ENCODE measurements around the gene HDDC2. TPM values are rescaled to one million over a fixed set of nuclear protein-coding genes. Genes with fewer than 3 reads are reported as not detected.

The HDDC2 gene
- total RNA-seq, 1 experiment from 2014 or later: 69.8 TPM

GRCh38 chr6:125236536-125237327 is 65.0 kb downstream of the HDDC2 start (continued):
- TF ChIP-seq, protein P1, sequence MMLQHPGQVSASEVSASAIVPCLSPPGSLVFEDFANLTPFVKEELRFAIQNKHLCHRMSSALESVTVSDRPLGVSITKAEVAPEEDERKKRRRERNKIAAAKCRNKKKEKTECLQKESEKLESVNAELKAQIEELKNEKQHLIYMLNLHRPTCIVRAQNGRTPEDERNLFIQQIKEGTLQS (CRISPR knock-in tag; conservative IDR thresholded peaks at IDR 0.05): no peak
- TF ChIP-seq FOXP1 (CRISPR knock-in tag; IDR thresholded peaks at IDR 0.05; ENCODE audit: borderline replicate concordance): no peak
- TF ChIP-seq, protein P2, sequence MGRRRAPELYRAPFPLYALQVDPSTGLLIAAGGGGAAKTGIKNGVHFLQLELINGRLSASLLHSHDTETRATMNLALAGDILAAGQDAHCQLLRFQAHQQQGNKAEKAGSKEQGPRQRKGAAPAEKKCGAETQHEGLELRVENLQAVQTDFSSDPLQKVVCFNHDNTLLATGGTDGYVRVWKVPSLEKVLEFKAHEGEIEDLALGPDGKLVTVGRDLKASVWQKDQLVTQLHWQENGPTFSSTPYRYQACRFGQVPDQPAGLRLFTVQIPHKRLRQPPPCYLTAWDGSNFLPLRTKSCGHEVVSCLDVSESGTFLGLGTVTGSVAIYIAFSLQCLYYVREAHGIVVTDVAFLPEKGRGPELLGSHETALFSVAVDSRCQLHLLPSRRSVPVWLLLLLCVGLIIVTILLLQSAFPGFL (CRISPR knock-in tag; IDR thresholded peaks at IDR 0.05; ENCODE audit: borderline replicate concordance): no peak

GRCh38 chr6:125233202-125233601 is 68.6 kb downstream of the HDDC2 start:
- H3K27me3 Mint-ChIP-seq (ENCODE audit: low read depth): no peaks in the 10 kb centered on the region
- DNase-seq (ENCODE audit: low spot score) (no peak), ATAC-seq (no peak)
- ChIA-PET POLR2A (no interaction called here), CTCF (interaction anchor here (1.2 kb wide), 1 partner anchor 673 kb away, joined by 3 read pairs; no protein-coding TSS in a partner anchor)
- TF ChIP-seq ELF4 (CRISPR knock-in tag; IDR thresholded peaks at IDR 0.05; ENCODE audit: low read depth) (no peak), E2F4 (CRISPR knock-in tag; IDR thresholded peaks at IDR 0.05; ENCODE audit: borderline replicate concordance, low read depth) (no peak), ERG (CRISPR knock-in tag; IDR thresholded peaks at IDR 0.05) (no peak), TCF7 (CRISPR knock-in tag; IDR thresholded peaks at IDR 0.05; ENCODE audit: low read depth) (no peak), SMAD3 (CRISPR knock-in tag; IDR thresholded peaks at IDR 0.05; ENCODE audit: borderline replicate concordance) (no peak), MXD4 (CRISPR knock-in tag; IDR thresholded peaks at IDR 0.05; ENCODE audit: borderline replicate concordance) (no peak), RORB (CRISPR knock-in tag; IDR thresholded peaks at IDR 0.05) (no peak), CREM (CRISPR knock-in tag; IDR thresholded peaks at IDR 0.05) (no peak), E2F1 (CRISPR knock-in tag; IDR thresholded peaks at IDR 0.05) (no peak), ZNF671 (CRISPR knock-in tag; IDR thresholded peaks at IDR 0.05) (no peak), GRHL2 (CRISPR knock-in tag; IDR thresholded peaks at IDR 0.05; ENCODE audit: insufficient replicate concordance, severe bottlenecking) (no peak), SP1 (CRISPR knock-in tag; conservative IDR thresholded peaks at IDR 0.05) (no peak)
- TF ChIP-seq, protein P1 (CRISPR knock-in tag; conservative IDR thresholded peaks at IDR 0.05): no peak
- TF ChIP-seq, protein P3, sequence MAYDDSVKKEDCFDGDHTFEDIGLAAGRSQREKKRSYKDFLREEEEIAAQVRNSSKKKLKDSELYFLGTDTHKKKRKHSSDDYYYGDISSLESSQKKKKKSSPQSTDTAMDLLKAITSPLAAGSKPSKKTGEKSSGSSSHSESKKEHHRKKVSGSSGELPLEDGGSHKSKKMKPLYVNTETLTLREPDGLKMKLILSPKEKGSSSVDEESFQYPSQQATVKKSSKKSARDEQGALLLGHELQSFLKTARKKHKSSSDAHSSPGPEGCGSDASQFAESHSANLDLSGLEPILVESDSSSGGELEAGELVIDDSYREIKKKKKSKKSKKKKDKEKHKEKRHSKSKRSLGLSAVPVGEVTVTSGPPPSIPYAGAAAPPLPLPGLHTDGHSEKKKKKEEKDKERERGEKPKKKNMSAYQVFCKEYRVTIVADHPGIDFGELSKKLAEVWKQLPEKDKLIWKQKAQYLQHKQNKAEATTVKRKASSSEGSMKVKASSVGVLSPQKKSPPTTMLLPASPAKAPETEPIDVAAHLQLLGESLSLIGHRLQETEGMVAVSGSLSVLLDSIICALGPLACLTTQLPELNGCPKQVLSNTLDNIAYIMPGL (CRISPR knock-in tag; IDR thresholded peaks at IDR 0.05): no peak
- TF ChIP-seq, protein P4, sequence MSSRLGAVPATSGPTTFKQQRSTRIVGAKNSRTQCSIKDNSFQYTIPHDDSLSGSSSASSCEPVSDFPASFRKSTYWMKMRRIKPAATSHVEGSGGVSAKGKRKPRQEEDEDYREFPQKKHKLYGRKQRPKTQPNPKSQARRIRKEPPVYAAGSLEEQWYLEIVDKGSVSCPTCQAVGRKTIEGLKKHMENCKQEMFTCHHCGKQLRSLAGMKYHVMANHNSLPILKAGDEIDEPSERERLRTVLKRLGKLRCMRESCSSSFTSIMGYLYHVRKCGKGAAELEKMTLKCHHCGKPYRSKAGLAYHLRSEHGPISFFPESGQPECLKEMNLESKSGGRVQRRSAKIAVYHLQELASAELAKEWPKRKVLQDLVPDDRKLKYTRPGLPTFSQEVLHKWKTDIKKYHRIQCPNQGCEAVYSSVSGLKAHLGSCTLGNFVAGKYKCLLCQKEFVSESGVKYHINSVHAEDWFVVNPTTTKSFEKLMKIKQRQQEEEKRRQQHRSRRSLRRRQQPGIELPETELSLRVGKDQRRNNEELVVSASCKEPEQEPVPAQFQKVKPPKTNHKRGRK (CRISPR knock-in tag; IDR thresholded peaks at IDR 0.05; ENCODE audit: borderline replicate concordance): no peak
- no peaks in the 10 kb centered on the region for H3K36me3 Mint-ChIP-seq
- H3K9me3 Mint-ChIP-seq: no peaks in the 10 kb centered on the region
- H3K4me3 Mint-ChIP-seq: no peak overlapping the region
- peaks cover 9% of the 10 kb centered on the region for H3K4me1 Mint-ChIP-seq
- H3K27ac Mint-ChIP-seq: no peak overlapping the region
